Naive thymus-derived CD4-positive, alpha-beta T cell (primary cell): ENCODE data around the gene VAX1. TPM values are rescaled to one million over a fixed set of nuclear protein-coding genes. Genes with fewer than 3 reads are reported as not detected.

Experiments
- ATAC-seq: fragments of 150-1000 bp; cut with Tn5 transposase; 2 replicates; pipeline ENCODE4 v1.10.0; 2021; ENCODE audit warnings: mild to moderate bottlenecking, moderate library complexity
- CTCF ChIA-PET: fragments of 350-600 bp; sonication (Branson Sonifier 250); formaldehyde crosslinking; loops from one replicate; lab custom pipeline; 2021; ENCODE audit warnings: antibody characterized with exemption; lab: Charles Lee
- POLR2A ChIA-PET: fragments of 350-600 bp; sonication (Branson Sonifier 250); formaldehyde crosslinking; loops from one replicate; lab custom pipeline; 2021; ENCODE audit warnings: antibody characterized with exemption, inconsistent platforms; lab: Charles Lee
- DNase-seq, 9 donors: peaks; one replicate each; pipeline versions ENCODE4 v3.0.0 to v3.0.0-alpha.2; 2020 to 2022; ENCODE audit warnings: mixed read lengths in 1 of 9
- H3K27ac ChIP-seq: one replicate; pipeline ENCODE4 v1.7.0; 2013; ENCODE audit warnings: mild to moderate bottlenecking, low read depth, low read length, moderate library complexity
- H3K27me3 ChIP-seq, 2 donors: one replicate each; pipeline ENCODE4 v1.7.0; 2013; ENCODE audit warnings: low read length in 2 of 2, mild to moderate bottlenecking in 2 of 2, moderate library complexity in 2 of 2; ENCODE audit not compliant: control insufficient read depth in 2 of 2, insufficient read depth in 2 of 2
- H3K36me3 ChIP-seq, 3 experiments: 1 replicate in 2 of 3; 2 replicates in 1 of 3; pipeline ENCODE4 v1.7.0; 2013; ENCODE audit warnings: low read length in 3 of 3, mild to moderate bottlenecking in 3 of 3, moderate library complexity in 1 of 3; ENCODE audit not compliant: insufficient read depth in 3 of 3, control insufficient read depth in 2 of 3
- H3K4me1 ChIP-seq, 2 donors: one replicate each; pipeline ENCODE4 v1.7.0; 2013; ENCODE audit warnings: low read length in 2 of 2, mild to moderate bottlenecking in 2 of 2, moderate library complexity in 1 of 2; ENCODE audit not compliant: control insufficient read depth in 2 of 2, insufficient read depth in 2 of 2
- H3K4me3 ChIP-seq: 2 replicates; pipeline ENCODE4 v1.7.0; 2013; ENCODE audit warnings: mild to moderate bottlenecking, low read length
- H3K9me3 ChIP-seq, 3 experiments: 1 replicate in 2 of 3; 2 replicates in 1 of 3; pipeline ENCODE4 v1.7.0; 2013; ENCODE audit warnings: low read length in 3 of 3; ENCODE audit not compliant: control insufficient read depth in 2 of 3
- H3K27ac Mint-ChIP-seq, 9 donors: one replicate each; pipeline ENCODE4 v1.8.0; 2020 to 2022; ENCODE audit warnings: mixed read lengths in 9 of 9, mild to moderate bottlenecking in 8 of 9, moderate library complexity in 5 of 9, inconsistent platforms in 2 of 9
- H3K27me3 Mint-ChIP-seq, 5 donors: one replicate each; pipeline ENCODE4 v1.8.0; 2021 to 2022; ENCODE audit warnings: mixed read lengths in 5 of 5, mild to moderate bottlenecking in 1 of 5
- H3K36me3 Mint-ChIP-seq, 5 donors: one replicate each; pipeline ENCODE4 v1.8.0; 2020 to 2022; ENCODE audit warnings: mixed read lengths in 5 of 5, mild to moderate bottlenecking in 3 of 5, inconsistent platforms in 1 of 5
- H3K4me1 Mint-ChIP-seq, 7 donors: one replicate each; pipeline ENCODE4 v1.8.0; 2020 to 2022; ENCODE audit warnings: mixed read lengths in 7 of 7, mild to moderate bottlenecking in 3 of 7, inconsistent platforms in 1 of 7
- H3K4me3 Mint-ChIP-seq, 10 donors: one replicate each; pipeline ENCODE4 v1.8.0; 2020 to 2022; ENCODE audit warnings: mild to moderate bottlenecking in 10 of 10, mixed read lengths in 10 of 10, moderate library complexity in 6 of 10, inconsistent platforms in 2 of 10
- H3K9me3 Mint-ChIP-seq, 11 donors: one replicate each; pipeline ENCODE4 v1.8.0; 2020 to 2022; ENCODE audit warnings: mixed read lengths in 11 of 11, mild to moderate bottlenecking in 4 of 11, inconsistent platforms in 1 of 11, moderate library complexity in 1 of 11
- intact Hi-C, 2 donors: fragments of 100-400 bp; cut with micrococcal nuclease; formaldehyde crosslinking; loops; one replicate each; pipeline ENCODE4 v1.15.1; 2023
- polyA plus RNA-seq, 2 donors: library from polyadenylated mRNA; unstranded; fragments of 300-500 nt; fragmentation: Illumina TruSeq; gene quantifications; one replicate each; pipeline ENCODE4 v1.2.3, GENCODE V29; 2021
- total RNA-seq, 6 experiments: library from RNA in 5 of 6; stranded (reverse) in 5 of 6; gene quantifications; 1 replicate in 5 of 6; 2 replicates in 1 of 6; pipeline ENCODE4 v1.2.3 and lab custom pipeline; 2021 to 2026

The VAX1 gene
- total and polyA plus RNA-seq, 7 experiments from 2014 or later: not detected

DNA sequence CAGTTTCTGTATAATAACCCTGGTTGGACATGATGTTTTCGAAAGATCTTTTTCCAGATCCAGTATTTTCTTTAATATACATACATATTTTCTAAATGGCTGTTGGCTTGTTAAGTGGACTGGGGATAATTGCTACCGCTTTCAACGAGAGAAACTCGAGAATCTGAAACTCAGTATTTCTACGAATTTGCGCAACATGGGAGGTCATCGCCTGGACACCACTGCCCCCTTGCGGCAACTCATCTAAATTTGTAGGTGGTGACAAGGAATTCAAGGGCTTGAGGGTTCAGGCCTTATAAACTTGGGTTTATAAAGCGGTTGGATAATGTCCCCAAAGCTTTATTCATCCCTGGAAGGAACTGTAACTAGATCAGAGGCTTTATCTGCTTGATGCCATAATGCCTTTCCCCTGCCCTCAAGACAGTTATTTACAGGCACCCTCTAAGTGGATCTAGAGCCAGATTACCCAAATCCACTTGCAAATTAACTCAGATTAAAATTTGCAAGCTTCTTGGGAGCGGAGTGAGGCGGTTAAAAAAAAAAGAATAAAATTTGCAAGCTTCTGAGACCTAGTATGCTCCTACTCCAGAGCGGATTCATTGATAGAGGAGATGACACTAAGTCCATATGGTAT, 37.9 kb upstream of the VAX1 start:
- H3K27ac ChIP-seq: no peak overlapping the region
- Mint-ChIP-seq H3K27me3 (peaks cover 22 to 40% (median 27%) of the 10 kb centered on the region in 5 donors), H3K9me3 (no peaks in the 10 kb centered on the region), H3K27ac (peak overlapping the region in 6 of 9 donors; percentile 10 to 88 (median 43)), H3K4me3 (peak overlapping the region; percentile 85 to 94 (median 90)), H3K4me1 (peaks cover 0 to 18% (median 14%) of the 10 kb centered on the region in 7 donors), H3K36me3 (no peaks in the 10 kb centered on the region)
- ATAC-seq: peak; percentile 59
- ChIA-PET POLR2A (interaction anchor here (1.6 kb wide), 1 partner anchor 9 kb away, joined by 5 read pairs; no protein-coding TSS in a partner anchor), CTCF (interaction anchor here (0.6 to 2.7 kb wide), 10 partner anchors 9 to 387 kb away, joined by 3 to 27 read pairs (median 6); no protein-coding TSS in a partner anchor)
- peaks cover 7 to 10% of the 10 kb centered on the region in 2 donors for H3K4me1 ChIP-seq
- DNase-seq: peak; percentile 51 to 78 (median 70)
- H3K27me3 ChIP-seq: no peaks in the 10 kb centered on the region
- intact Hi-C loops: loop anchor here (1.0 to 10.0 kb wide), 5 partner anchors 171 to 494 kb away; partner anchors contain the start of genes PDZD8 (in 1 of the 2) and SHTN1 (in 1 of the 2)
- H3K36me3 ChIP-seq: no peaks in the 10 kb centered on the region
- H3K4me3 ChIP-seq: peak overlapping the region; percentile 57
- no peaks in the 10 kb centered on the region for H3K9me3 ChIP-seq

DNA sequence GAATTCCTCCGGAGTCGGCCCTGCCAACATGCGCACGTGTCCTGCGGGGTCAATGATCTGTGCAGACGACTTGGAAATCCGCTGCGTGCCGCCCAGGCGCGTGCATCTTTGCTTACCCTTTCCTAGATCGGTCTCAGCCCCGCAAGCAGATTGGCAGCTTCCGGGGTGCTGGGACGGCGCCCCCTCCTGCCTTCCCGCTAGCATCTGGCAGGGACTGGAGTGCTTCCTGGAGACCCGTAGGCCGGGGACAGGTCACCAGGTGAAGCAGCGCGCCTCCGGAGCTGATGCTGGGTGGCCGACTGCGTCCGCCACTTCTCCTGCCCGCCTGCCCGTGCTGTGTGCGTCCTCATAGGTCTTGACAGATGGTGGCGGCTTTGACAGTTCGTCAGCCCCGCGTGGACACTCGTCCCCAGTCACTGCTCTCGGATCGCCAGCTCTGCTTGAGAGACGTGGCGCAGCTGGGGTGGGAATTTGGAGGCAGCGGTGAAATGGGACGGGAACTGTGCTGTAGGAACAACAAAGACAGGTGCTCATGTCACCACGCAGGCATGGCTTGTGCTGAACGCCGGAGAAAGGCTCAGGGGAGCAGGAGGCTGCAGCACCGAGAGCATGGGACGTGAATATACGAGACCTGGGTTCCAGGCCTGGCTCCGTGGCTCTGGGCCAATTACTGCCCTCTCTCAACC, 37.3 kb upstream of the VAX1 start:
- H3K27ac Mint-ChIP-seq: peak overlapping the region in 5 of 9 donors; percentile 58 to 88 (median 70)

DNA sequence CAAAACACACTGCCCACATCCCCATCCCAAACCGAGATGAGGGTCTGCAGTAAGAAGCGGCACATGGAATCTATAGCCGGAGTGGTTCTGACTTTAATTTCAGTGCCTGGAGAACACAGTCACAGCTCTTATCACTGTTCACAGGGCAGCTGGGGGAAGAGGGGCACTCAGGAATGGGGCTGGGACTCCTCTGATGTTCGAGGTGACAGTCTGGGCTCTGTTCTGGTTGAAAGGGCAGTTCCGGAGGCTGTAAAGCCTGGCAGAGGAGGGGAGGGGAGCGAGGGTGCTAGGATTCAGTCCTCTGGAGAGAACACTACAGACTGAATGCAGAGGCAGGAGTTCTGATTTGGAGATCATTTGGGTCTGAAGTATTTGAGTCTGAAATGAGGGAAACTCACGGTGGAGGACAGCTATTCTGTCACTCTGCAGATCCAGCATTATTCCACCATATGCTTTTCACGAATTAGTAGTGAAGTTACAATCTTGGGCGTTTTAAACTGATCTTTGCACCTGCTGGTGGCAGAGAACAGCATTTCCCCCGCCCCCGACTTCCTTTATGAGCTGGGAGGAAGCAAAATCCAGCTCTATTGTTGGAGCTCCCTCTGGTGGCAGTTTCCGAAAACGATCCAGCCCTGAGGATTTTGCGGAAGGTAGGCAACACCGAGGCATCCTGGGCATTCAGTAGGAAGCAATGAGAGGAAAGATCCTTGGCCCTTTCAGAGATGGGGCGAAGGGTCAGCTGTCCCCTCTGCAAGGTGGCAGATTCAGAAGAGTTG, 36.6 kb upstream of the VAX1 start:
- Histone ChIP-seq H3K4me1 (peaks cover 7 to 10% of the 10 kb centered on the region in 2 donors), H3K4me3 (peak overlapping the region; percentile 57), H3K9me3 (no peaks in the 10 kb centered on the region), H3K27me3 (no peaks in the 10 kb centered on the region), H3K27ac (no peak overlapping the region), H3K36me3 (no peaks in the 10 kb centered on the region)
- Mint-ChIP-seq H3K27ac (peak overlapping the region in 8 of 9 donors; percentile 20 to 66 (median 51)), H3K27me3 (peaks cover 28 to 47% (median 29%) of the 10 kb centered on the region in 5 donors), H3K4me3 (peak overlapping the region; percentile 85 to 94 (median 90)), H3K9me3 (no peaks in the 10 kb centered on the region), H3K36me3 (peaks cover 0 to under 1% (median 0%) of the 10 kb centered on the region in 5 donors), H3K4me1 (peaks cover under 1 to 18% (median 14%) of the 10 kb centered on the region in 7 donors)
- DNase-seq: peak; percentile 64 to 87 (median 82)
- POLR2A ChIA-PET: interaction anchor here (1.6 kb wide), 1 partner anchor 8 kb away, joined by 5 read pairs; no protein-coding TSS in a partner anchor
- CTCF ChIA-PET: interaction anchor here (0.6 to 2.7 kb wide), 20 partner anchors 11 to 491 kb away, joined by 3 to 27 read pairs (median 4); no protein-coding TSS in a partner anchor
- intact Hi-C loops: loop anchor here (1.0 to 10.0 kb wide), 6 partner anchors 170 to 1168 kb away; partner anchors contain the start of genes FAM204A (in 1 of the 2), PDZD8 (in 1 of the 2) and SHTN1 (in 1 of the 2)
- ATAC-seq: peak; percentile 90

More for the DNA sequence above, 37.3 kb upstream of the VAX1 start:
- DNase-seq (peak in 3 of 9 donors; percentile 16 to 40 (median 34)), ATAC-seq (peak; percentile 67)
- no peaks in the 10 kb centered on the region for H3K36me3 ChIP-seq
- H3K4me3 ChIP-seq: peak overlapping the region; percentile 57
- ChIA-PET CTCF (interaction anchor here (0.7 to 2.7 kb wide), 18 partner anchors 10 to 492 kb away, joined by 3 to 27 read pairs (median 4); no protein-coding TSS in a partner anchor), POLR2A (interaction anchor here (1.6 kb wide), 1 partner anchor 9 kb away, joined by 5 read pairs; no protein-coding TSS in a partner anchor)
- H3K9me3 ChIP-seq: no peaks in the 10 kb centered on the region
- peaks cover 7 to 10% of the 10 kb centered on the region in 2 donors for H3K4me1 ChIP-seq
- intact Hi-C loops: loop anchor here (1.0 to 10.0 kb wide), 5 partner anchors 171 to 493 kb away; partner anchors contain the start of genes PDZD8 (in 1 of the 2) and SHTN1 (in 1 of the 2)
- no peaks in the 10 kb centered on the region for H3K36me3 Mint-ChIP-seq
- peak overlapping the region; percentile 85 to 94 (median 90) for H3K4me3 Mint-ChIP-seq
- peaks cover 0 to 18% (median 14%) of the 10 kb centered on the region in 7 donors for H3K4me1 Mint-ChIP-seq
- no peaks in the 10 kb centered on the region for H3K9me3 Mint-ChIP-seq
- peaks cover 26 to 44% (median 27%) of the 10 kb centered on the region in 5 donors for H3K27me3 Mint-ChIP-seq
- H3K27me3 ChIP-seq: no peaks in the 10 kb centered on the region
- H3K27ac ChIP-seq: no peak overlapping the region

DNA sequence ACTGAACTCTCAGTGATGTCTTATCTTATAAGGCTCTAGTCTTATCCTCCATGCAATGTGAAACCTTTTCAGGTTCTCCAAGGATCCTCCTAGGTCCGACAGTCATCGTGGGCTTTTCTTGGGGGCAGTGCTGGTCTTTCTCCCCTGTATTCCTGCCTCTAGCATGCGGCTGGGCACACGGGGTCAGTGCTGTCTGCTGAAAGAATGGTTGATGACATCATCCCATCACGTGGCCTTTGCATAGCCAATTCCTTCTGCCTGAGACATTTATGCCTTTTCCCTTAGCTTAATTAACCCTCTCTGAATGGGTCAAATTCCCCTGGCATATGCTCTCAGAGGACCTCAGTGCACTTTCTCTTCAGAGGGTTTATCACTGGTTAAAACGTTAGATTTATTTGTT, 32.2 kb upstream of the VAX1 start:
- Histone ChIP-seq H3K4me3 (no peak overlapping the region), H3K4me1 (peaks cover 10 to 22% of the 10 kb centered on the region in 2 donors), H3K9me3 (no peaks in the 10 kb centered on the region), H3K36me3 (no peaks in the 10 kb centered on the region), H3K27ac (no peak overlapping the region), H3K27me3 (peaks cover 0 to 18% of the 10 kb centered on the region in 2 donors)
- intact Hi-C loops: loop anchor here in 1 of 2 donors (10.0 kb wide), 1 partner anchor 165 kb away; the partner anchor contains the start of gene SHTN1
- Mint-ChIP-seq H3K4me1 (peaks cover 8 to 46% (median 27%) of the 10 kb centered on the region in 7 donors), H3K9me3 (peaks cover 0 to 3% (median 0%) of the 10 kb centered on the region in 11 donors), H3K36me3 (peaks cover 0 to 4% (median 0%) of the 10 kb centered on the region in 5 donors), H3K27me3 (peaks cover 56 to 86% (median 66%) of the 10 kb centered on the region in 5 donors), H3K27ac (no peak overlapping the region), H3K4me3 (no peak overlapping the region)
- DNase-seq: no peak
- ATAC-seq: no peak
- ChIA-PET POLR2A (no interaction called here), CTCF (interaction anchor here (0.7 to 1.4 kb wide), 2 partner anchors 46 to 174 kb away, joined by 3 to 6 read pairs; no protein-coding TSS in a partner anchor)

DNA sequence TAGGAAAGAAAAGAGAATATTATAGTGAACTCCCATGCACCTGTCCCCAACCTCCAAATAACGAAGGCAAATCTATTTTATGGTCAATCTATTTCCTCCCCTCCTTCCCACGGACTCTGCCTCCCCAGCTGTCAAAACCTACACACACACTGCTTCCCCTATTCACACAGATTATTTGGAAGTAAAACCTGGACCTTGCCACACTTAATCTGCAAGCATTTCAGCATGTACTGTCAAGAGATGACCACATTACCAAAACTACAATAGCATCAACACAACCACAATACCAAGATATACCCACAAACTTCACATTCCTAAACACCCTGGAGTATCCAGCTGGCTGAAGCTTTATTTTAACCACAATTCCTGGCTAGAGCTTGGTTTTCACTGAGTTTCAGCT, 31.4 kb upstream of the VAX1 start:
- H3K36me3 Mint-ChIP-seq: peaks cover 0 to 4% (median 0%) of the 10 kb centered on the region in 5 donors
- peaks cover 0 to 3% (median 0%) of the 10 kb centered on the region in 11 donors for H3K9me3 Mint-ChIP-seq
- H3K27ac Mint-ChIP-seq: peak overlapping the region in 1 of 9 donors; percentile 14
- Histone ChIP-seq H3K27ac (no peak overlapping the region), H3K9me3 (no peaks in the 10 kb centered on the region), H3K36me3 (no peaks in the 10 kb centered on the region), H3K4me3 (no peak overlapping the region), H3K27me3 (peaks cover 0 to 24% of the 10 kb centered on the region in 2 donors), H3K4me1 (peaks cover 7 to 19% of the 10 kb centered on the region in 2 donors)
- ATAC-seq (no peak), DNase-seq (no peak)
- H3K4me3 Mint-ChIP-seq: peak overlapping the region in 5 of 10 donors; percentile 4 to 68 (median 42)
- peaks cover 63 to 89% (median 73%) of the 10 kb centered on the region in 5 donors for H3K27me3 Mint-ChIP-seq
- POLR2A ChIA-PET: no interaction called here
- intact Hi-C loops: loop anchor here in 1 of 2 donors (5.0 kb wide), 1 partner anchor 373 kb away; the partner anchor contains the start of gene EMX2
- CTCF ChIA-PET: interaction anchor here (0.6 to 1.4 kb wide), 2 partner anchors 47 to 383 kb away, joined by 4 to 6 read pairs; no protein-coding TSS in a partner anchor
- H3K4me1 Mint-ChIP-seq: peaks cover 9 to 47% (median 29%) of the 10 kb centered on the region in 7 donors
